ENCODE results near the gene LRRC8D.

GRCh38 chr1:89804642-89805237, 16.1 kb upstream of the LRRC8D start:
- TF ChIP-seq CTCF (IDR thresholded peaks at IDR 0.05; ENCODE audit: insufficient read depth, low read length, poor library complexity, severe bottlenecking) (peak; percentile 87), EZH2phosphoT487 (conservative IDR thresholded peaks at IDR 0.05; ENCODE audit: low read length) (no peak)

Measured in SU-DHL-6 (cell line).